HepG2 (cell line): ENCODE measurements around the gene CTXN1. TPM values are rescaled to one million over a fixed set of nuclear protein-coding genes. Genes with fewer than 3 reads are reported as not detected.
A peak's percentile ranks its signal among the peaks of the same experiment; 100 is the strongest.

Experiments used
- BRCA1 ChIP-seq: sonication (generic); formaldehyde crosslinking; IDR thresholded peaks from 2 replicates; pipeline ENCODE4 v1.4.0; 2020; ENCODE audit warnings: missing genetic modification reagents
- CC2D1A ChIP-seq: sonication (generic); formaldehyde crosslinking; IDR thresholded peaks from 2 replicates; pipeline ENCODE4 v1.8.1; 2023; ENCODE audit warnings: mild to moderate bottlenecking, missing genetic modification reagents
- GATAD2A ChIP-seq: IDR thresholded peaks from 2 replicates; pipeline ENCODE4 v1.6.1; 2016
- HIC2 ChIP-seq: sonication (generic); formaldehyde crosslinking; IDR thresholded peaks from 2 replicates; pipeline ENCODE4 v1.9.0; 2022; ENCODE audit warnings: low read depth, missing genetic modification reagents
- KLF13 ChIP-seq: sonication (generic); formaldehyde crosslinking; IDR thresholded peaks from 2 replicates; pipeline ENCODE4 v1.4.0; 2020; ENCODE audit warnings: mild to moderate bottlenecking, missing genetic modification reagents
- NRL ChIP-seq: sonication (generic); formaldehyde crosslinking; IDR thresholded peaks from 2 replicates; pipeline ENCODE4 v1.5.0; 2020; ENCODE audit warnings: missing genetic modification reagents, mild to moderate bottlenecking, moderate library complexity, borderline replicate concordance
- PAXIP1 ChIP-seq: sonication (generic); formaldehyde crosslinking; conservative IDR thresholded peaks from 2 replicates; pipeline ENCODE4 v1.4.0; 2020; ENCODE audit warnings: mild to moderate bottlenecking, missing genetic modification reagents, moderate library complexity
- SMARCE1 ChIP-seq: fragments of 450-650 bp; IDR thresholded peaks from 2 replicates; pipeline ENCODE4 v1.6.1; 2017; ENCODE audit warnings: borderline replicate concordance
- SRSF1 ChIP-seq: fragments of 200-400 bp; formaldehyde crosslinking; optimal IDR thresholded peaks from 2 replicates; pipeline ENCODE3; 2017; ENCODE audit warnings: mild to moderate bottlenecking, low read depth, low read length, moderate library complexity
- SRSF4 ChIP-seq: fragments of 200-400 bp; formaldehyde crosslinking; IDR thresholded peaks from one replicate; pipeline ENCODE4 v1.6.1; 2018; ENCODE audit warnings: mild to moderate bottlenecking, low read depth, low read length, moderate library complexity; ENCODE audit not compliant: poor library complexity, severe bottlenecking
- TAF15 ChIP-seq: fragments of 200-400 bp; formaldehyde crosslinking; IDR thresholded peaks from one replicate; pipeline ENCODE4 v1.6.1; 2018; ENCODE audit warnings: mild to moderate bottlenecking, low read depth, low read length; ENCODE audit not compliant: poor library complexity, severe bottlenecking
- ZBTB34 ChIP-seq: sonication (generic); formaldehyde crosslinking; IDR thresholded peaks from 2 replicates; pipeline ENCODE4 v1.8.0; 2022; ENCODE audit warnings: mild to moderate bottlenecking, missing genetic modification reagents
- ZFP37 ChIP-seq: sonication (generic); formaldehyde crosslinking; IDR thresholded peaks from 2 replicates; pipeline ENCODE4 v1.4.0; 2020; ENCODE audit warnings: missing genetic modification reagents, borderline replicate concordance
- ZHX2 ChIP-seq, 2 experiments: sonication (generic) in 1 of 2; formaldehyde crosslinking in 1 of 2; IDR thresholded peaks; 2 replicates each; pipeline versions ENCODE4 v1.6.1 to v1.9.0; 2014 to 2022; ENCODE audit warnings: antibody characterized with exemption in 1 of 2, borderline replicate concordance in 1 of 2, inconsistent platforms in 1 of 2, low read depth in 1 of 2, missing genetic modification reagents in 1 of 2
- ZNF737 ChIP-seq: sonication (generic); formaldehyde crosslinking; IDR thresholded peaks from 2 replicates; pipeline ENCODE4 v1.5.0; 2020; ENCODE audit warnings: missing genetic modification reagents, mild to moderate bottlenecking, borderline replicate concordance
- polyA plus RNA-seq, 8 experiments: library from polyadenylated mRNA; depleted of rRNA in 3 of 8; stranded (reverse) in 7 of 8; unstranded in 1 of 8; fragments of >200 nt; fragmentation: Illumina TruSeq in 4 of 8; extraction: Trizol in 4 of 8; gene quantifications; 2 replicates each; pipeline versions ENCODE4 v1.2.1 to v1.2.3, GENCODE V29; 2011 to 2016; ENCODE audit warnings: low read depth in 4 of 8, missing spikeins in 1 of 8, mixed read lengths in 1 of 8; ENCODE audit not compliant: insufficient read depth in 1 of 8
- total RNA-seq, 5 experiments: library from RNA; depleted of rRNA; stranded (reverse); fragments of >200 nt; fragmentation: Illumina TruSeq; extraction: Trizol; gene quantifications; 2 replicates each; pipeline ENCODE4 v1.2.3, GENCODE V29; 2016; ENCODE audit warnings: low read depth in 1 of 5

Gene CTXN1
- total and polyA plus RNA-seq, 2 of the 13 experiments (the other 11 are each of a cell fraction or from before 2014, with no cell fraction given): 0.11 TPM; not detected in 1

GRCh38 chr19:7897292-7897691 lies 28.6 kb downstream of the CTXN1 start (continued):
- no peak; the same call in 1 of the 2 replicates for TF ChIP-seq NRL
- TF ChIP-seq GATAD2A (CRISPR knock-in tag): peak; percentile 73
- TF ChIP-seq HIC2 (CRISPR knock-in tag): no peak
- TF ChIP-seq SMARCE1: no peak
- no peak for TF ChIP-seq BRCA1 (CRISPR knock-in tag)
- TF ChIP-seq KLF13: no peak
- TF ChIP-seq ZHX2 (IDR thresholded peaks at IDR 0.05; ENCODE audit: low read depth): 0 out of 2 replicates have a peak, but pooled peaks have one; percentile 31
- TF ChIP-seq ZHX2 (CRISPR knock-in tag; IDR thresholded peaks at IDR 0.05; ENCODE audit: borderline replicate concordance): no peak
- no peak for TF ChIP-seq ZBTB34 (CRISPR knock-in tag)
- no peak for TF ChIP-seq ZNF737
- no peak for TF ChIP-seq ZFP37 (CRISPR knock-in tag)
- TF ChIP-seq SRSF1: no peak
- no peak for TF ChIP-seq SRSF4
- no peak for TF ChIP-seq TAF15
- TF ChIP-seq CC2D1A (CRISPR knock-in tag): no peak
- peak; percentile 83 for TF ChIP-seq PAXIP1
